Ascending aorta (tissue), 2 donors: Measurements from ENCODE around the gene PLCL2. TPM values are rescaled to one million over a fixed set of nuclear protein-coding genes. Genes with fewer than 3 reads are reported as not detected.

Source experiments
- DNase-seq, 2 donors: peaks; one replicate each; pipeline ENCODE4 v3.0.0-alpha.2; 2019; ENCODE audit warnings: low spot score in 2 of 2
- H3K27ac ChIP-seq, 2 donors: fragments of 200-600 bp; sonication (generic); one replicate each; pipeline ENCODE4 v1.5.1; 2016 to 2017; ENCODE audit warnings: mild to moderate bottlenecking in 1 of 2
- H3K27me3 ChIP-seq: fragments of 200-600 bp; sonication (generic); one replicate; pipeline ENCODE4 v1.5.1; 2017
- H3K36me3 ChIP-seq, 2 donors: fragments of 200-600 bp; sonication (generic); one replicate each; pipeline ENCODE4 v1.5.1; 2016
- H3K4me1 ChIP-seq, 2 donors: fragments of 200-600 bp; sonication (generic); one replicate each; pipeline ENCODE4 v1.5.1; 2016 to 2017; ENCODE audit warnings: mild to moderate bottlenecking in 1 of 2
- H3K4me3 ChIP-seq, 2 donors: fragments of 200-600 bp; sonication (generic); one replicate each; pipeline ENCODE4 v1.5.1; 2016 to 2017; ENCODE audit warnings: mild to moderate bottlenecking in 1 of 2
- H3K9me3 ChIP-seq, 2 donors: fragments of 200-600 bp; sonication (generic); one replicate each; pipeline ENCODE4 v1.5.1; 2016
- intact Hi-C: fragments of 100-400 bp; cut with DNase I; formaldehyde crosslinking; loops from one replicate; pipeline ENCODE4 v1.15.1; 2023
- total RNA-seq: library from RNA; depleted of rRNA; stranded (reverse); fragments of >200 nt; gene quantifications from one replicate; pipeline ENCODE4 v1.1.0, GENCODE V29; 2016
- TF ChIP-seq, protein P1 (sequence below), 3 experiments: fragments of 200-600 bp in 2 of 3; fragments of 450-650 bp in 1 of 3; sonication (generic) in 2 of 3; IDR thresholded peaks; one replicate each; pipeline ENCODE4 v1.5.1; 2016 to 2019; ENCODE audit warnings: antibody characterized with exemption in 3 of 3, mild to moderate bottlenecking in 1 of 3, moderate library complexity in 1 of 3

PLCL2 gene
- total RNA-seq, 1 donor from 2014 or later, result 2.9 TPM

DNA sequence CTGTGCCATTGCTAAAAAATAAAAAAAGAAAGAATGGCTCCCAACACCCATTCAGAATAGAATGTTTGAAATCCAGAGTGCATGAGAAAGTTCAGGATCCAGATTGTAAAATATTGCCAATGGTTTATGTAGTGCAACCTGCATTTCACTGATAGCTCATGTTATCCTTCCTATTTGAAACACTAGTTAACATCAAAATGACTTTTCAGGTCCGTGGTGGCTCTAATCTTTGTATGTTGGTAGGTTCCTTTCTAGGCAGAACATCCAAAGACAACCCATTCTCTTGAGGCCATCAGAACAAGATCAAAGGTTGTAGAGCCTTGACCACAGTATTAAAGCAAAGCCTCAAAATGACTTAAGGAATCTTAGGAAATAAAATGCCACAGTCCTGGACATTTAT, 51.0 kb downstream of the PLCL2 start:
- Histone ChIP-seq H3K4me3 (no peak overlapping the region), H3K4me1 (no peaks in the 10 kb centered on the region), H3K27ac (no peak overlapping the region), H3K27me3 (no peaks in the 10 kb centered on the region), H3K36me3 (no peaks in the 10 kb centered on the region), H3K9me3 (no peaks in the 10 kb centered on the region)
- TF ChIP-seq, protein P1, sequence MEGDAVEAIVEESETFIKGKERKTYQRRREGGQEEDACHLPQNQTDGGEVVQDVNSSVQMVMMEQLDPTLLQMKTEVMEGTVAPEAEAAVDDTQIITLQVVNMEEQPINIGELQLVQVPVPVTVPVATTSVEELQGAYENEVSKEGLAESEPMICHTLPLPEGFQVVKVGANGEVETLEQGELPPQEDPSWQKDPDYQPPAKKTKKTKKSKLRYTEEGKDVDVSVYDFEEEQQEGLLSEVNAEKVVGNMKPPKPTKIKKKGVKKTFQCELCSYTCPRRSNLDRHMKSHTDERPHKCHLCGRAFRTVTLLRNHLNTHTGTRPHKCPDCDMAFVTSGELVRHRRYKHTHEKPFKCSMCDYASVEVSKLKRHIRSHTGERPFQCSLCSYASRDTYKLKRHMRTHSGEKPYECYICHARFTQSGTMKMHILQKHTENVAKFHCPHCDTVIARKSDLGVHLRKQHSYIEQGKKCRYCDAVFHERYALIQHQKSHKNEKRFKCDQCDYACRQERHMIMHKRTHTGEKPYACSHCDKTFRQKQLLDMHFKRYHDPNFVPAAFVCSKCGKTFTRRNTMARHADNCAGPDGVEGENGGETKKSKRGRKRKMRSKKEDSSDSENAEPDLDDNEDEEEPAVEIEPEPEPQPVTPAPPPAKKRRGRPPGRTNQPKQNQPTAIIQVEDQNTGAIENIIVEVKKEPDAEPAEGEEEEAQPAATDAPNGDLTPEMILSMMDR (IDR thresholded peaks at IDR 0.05), result no peak
- intact Hi-C loops, result no loop called here
- DNase-seq, result no peak

DNA sequence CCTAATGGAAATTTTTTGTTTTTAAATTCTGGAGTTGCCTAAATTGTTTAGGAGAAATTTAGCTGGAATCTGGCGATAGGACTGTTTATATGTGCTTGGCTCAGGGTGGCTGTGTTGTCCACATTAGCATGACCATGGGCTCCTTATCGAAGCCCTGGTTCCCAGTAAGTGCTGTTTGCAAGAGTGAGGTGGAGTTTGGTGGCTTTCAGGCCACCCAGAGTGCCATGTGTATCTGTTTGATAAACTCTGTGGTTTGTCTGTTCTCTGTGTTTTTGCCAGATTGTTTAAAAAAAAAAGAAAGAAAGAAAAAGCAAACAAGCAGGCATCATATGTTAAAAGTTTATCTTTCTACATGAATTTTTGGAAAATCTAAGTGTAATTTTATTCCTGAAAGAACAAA, 51.5 kb downstream of the PLCL2 start:
- Histone ChIP-seq H3K4me3 (no peak overlapping the region), H3K36me3 (no peaks in the 10 kb centered on the region), H3K9me3 (no peaks in the 10 kb centered on the region), H3K4me1 (no peaks in the 10 kb centered on the region), H3K27me3 (no peaks in the 10 kb centered on the region), H3K27ac (no peak overlapping the region)
- TF ChIP-seq, protein P1 (IDR thresholded peaks at IDR 0.05), result no peak
- intact Hi-C loops, result no loop called here
- no peak for DNase-seq

DNA sequence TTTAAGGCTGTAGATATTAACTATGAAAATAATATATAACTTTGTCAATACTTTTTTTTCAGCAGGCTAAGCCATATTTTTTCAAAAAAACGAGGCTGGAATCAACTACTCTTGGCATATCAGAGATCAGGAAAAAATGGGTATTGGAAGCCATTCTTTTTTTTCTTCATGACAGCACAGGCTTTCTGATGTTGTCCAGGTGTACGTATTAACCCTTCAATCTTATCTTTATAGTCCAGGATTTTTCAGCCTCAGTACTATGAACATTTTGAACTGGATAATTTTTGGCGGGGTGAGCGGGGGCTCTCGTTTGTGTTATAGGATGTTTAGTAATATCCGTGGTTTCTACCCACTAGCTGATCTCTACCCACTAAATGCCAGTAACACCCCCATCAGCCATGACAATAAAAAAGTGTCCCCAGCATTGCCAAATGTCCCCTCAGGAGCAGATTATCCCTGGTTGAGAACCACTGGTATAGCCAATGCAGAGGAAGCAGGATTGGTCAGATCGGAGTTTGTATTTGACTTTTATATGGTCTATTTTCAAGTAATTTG, 52.0 kb downstream of the PLCL2 start:
- Histone ChIP-seq H3K4me3 (no peak overlapping the region), H3K27me3 (no peaks in the 10 kb centered on the region), H3K36me3 (no peaks in the 10 kb centered on the region), H3K4me1 (no peaks in the 10 kb centered on the region), H3K9me3 (no peaks in the 10 kb centered on the region), H3K27ac (no peak overlapping the region)
- TF ChIP-seq, protein P1 (IDR thresholded peaks at IDR 0.05), result no peak
- intact Hi-C loops, result no loop called here
- no peak for DNase-seq

DNA sequence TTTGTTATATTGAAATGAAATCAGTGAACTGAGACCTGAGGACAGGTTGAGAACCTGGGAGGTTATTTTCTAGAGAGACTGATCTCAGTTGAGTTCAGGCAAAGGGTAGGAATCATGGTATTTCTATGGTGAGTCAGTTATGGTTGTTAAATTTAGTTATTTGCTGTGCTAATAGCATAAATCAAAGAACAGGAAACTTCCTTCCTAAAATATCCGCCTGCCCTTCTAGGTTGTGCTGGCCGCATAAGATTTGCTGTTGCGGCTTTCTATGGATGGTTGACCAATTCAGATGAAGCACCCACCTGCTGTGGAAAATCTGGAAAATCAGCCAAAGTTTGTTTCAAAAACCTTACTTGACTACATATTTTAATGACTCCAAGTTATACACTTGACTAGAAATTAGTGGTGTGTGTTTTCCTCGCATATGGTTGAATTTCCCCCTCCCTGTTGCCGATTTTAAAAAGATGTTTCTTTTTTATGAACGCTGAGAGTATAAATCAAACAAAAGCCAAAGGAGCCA, 52.6 kb downstream of the PLCL2 start:
- Histone ChIP-seq H3K4me3 (no peak overlapping the region), H3K27me3 (no peaks in the 10 kb centered on the region), H3K27ac (no peak overlapping the region), H3K4me1 (no peaks in the 10 kb centered on the region), H3K9me3 (no peaks in the 10 kb centered on the region), H3K36me3 (no peaks in the 10 kb centered on the region)
- DNase-seq, result no peak
- intact Hi-C loops, result no loop called here
- TF ChIP-seq, protein P1 (IDR thresholded peaks at IDR 0.05), result no peak

DNA sequence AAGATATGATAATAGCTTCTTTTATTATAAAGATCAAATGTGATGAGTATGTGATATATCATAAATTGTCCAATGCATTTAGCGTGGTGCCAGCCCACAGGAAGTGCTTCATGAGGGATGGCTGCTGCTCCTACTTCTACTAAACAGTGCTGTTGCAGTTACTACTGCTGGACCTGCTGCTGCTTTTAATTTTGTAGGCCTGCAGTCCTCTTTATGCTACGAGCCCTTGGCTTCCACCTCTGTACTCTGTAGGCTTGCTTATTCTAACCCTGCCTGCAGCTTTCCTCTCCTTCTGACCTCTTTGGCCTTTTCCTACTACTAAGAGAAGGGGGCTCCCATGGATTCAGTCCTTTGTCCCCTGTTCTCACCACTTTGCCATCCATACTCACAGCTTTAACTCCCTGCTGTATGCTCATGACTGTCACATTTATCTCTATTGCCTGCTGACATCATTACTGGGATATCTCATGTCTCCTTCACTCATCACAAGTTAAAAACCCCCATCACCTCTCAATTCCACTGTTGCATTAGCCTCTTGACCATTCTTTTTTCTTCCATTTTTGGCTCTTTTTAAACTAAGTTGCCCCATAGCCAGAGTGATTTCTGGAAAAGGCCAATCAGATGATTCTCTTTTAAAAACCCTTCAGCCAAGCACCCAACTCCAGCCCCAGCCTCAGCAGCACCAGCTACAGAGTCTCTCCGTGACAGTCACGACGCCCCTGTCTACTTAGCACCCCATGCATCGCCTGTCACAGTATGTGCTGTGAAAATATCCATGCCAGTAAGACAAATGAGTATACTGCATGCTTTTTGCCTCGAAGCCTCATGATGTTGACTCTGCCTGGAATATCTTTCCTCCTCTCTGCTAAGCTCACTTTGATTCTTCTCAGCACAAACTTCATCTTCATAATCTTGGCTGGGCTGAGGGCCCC, 56.3 kb downstream of the PLCL2 start:
- no peak for DNase-seq
- intact Hi-C loops, result loop anchor here (10.0 kb wide), 1 partner anchor 336 kb away; the partner anchor contains the start of gene DAZL
- Histone ChIP-seq H3K27me3 (no peaks in the 10 kb centered on the region), H3K4me3 (no peak overlapping the region), H3K27ac (no peak overlapping the region), H3K4me1 (no peaks in the 10 kb centered on the region), H3K36me3 (no peaks in the 10 kb centered on the region), H3K9me3 (no peaks in the 10 kb centered on the region)
- TF ChIP-seq, protein P1 (IDR thresholded peaks at IDR 0.05), result no peak
